Bronchial epithelial cell (primary cell): ENCODE measurements around the gene ACSL3. TPM values are rescaled to one million over a fixed set of nuclear protein-coding genes. Genes with fewer than 3 reads are reported as not detected.
A peak's percentile ranks its signal among the peaks of the same experiment; 100 is the strongest.

ENCODE experiments used
- DNase-seq: peaks from one replicate; pipeline ENCODE4 v3.0.0-alpha.2; 2010; ENCODE audit warnings: low read depth
- FAIRE-seq: peaks from 2 replicates; lab custom pipeline; 2011; peaks lifted over from hg19 to GRCh38; lab: Jason Lieb, UNC
- H3K27me3 ChIP-seq: 2 replicates; pipeline ENCODE4 v1.5.1; 2011; ENCODE audit warnings: low read length; ENCODE audit not compliant: control insufficient read depth, insufficient read depth
- H3K36me3 ChIP-seq: 2 replicates; pipeline ENCODE4 v1.5.1; 2011; ENCODE audit warnings: low read length; ENCODE audit not compliant: control insufficient read depth, insufficient read depth
- H3K4me3 ChIP-seq: 2 replicates; pipeline ENCODE4 v1.5.1; 2011; ENCODE audit warnings: mild to moderate bottlenecking, low read depth, low read length, control low read depth
- CTCF ChIP-seq: IDR thresholded peaks from 2 replicates; pipeline ENCODE4 v1.5.1; 2011; ENCODE audit warnings: mild to moderate bottlenecking, moderate library complexity, low read length, control low read depth, inconsistent platforms; ENCODE audit not compliant: insufficient read depth, severe bottlenecking
- total RNA-seq: library from RNA; depleted of rRNA; stranded (reverse); fragments of >200 nt; gene quantifications from 2 replicates; pipeline ENCODE4 v1.2.1, GENCODE V29; 2014

Gene ACSL3
- total RNA-seq, 1 donor from 2014 or later: 269 TPM

- Histone ChIP-seq H3K36me3 (no peaks in the 10 kb centered on the region), H3K27me3 (no peaks in the 10 kb centered on the region), H3K4me3 (no peak overlapping the region)
- FAIRE-seq (no peak), DNase-seq (no peak)
- no peak for TF ChIP-seq CTCF
Observed at GRCh38 chr2:222854773-222855700, 5.8 kb upstream of the ACSL3 start.

GRCh38 chr2:222859786-222860612 is 837 bp upstream of the ACSL3 start:
- DNase-seq (peak; percentile 99), FAIRE-seq (no peak)
- Histone ChIP-seq H3K27me3 (no peaks in the 10 kb centered on the region), H3K36me3 (no peaks in the 10 kb centered on the region), H3K4me3 (peak overlapping the region; percentile 86)
- no peak for TF ChIP-seq CTCF

GRCh38 chr2:222861411-222862105 is 722 bp downstream of the ACSL3 start:
- no peak for TF ChIP-seq CTCF
- DNase-seq (no peak), FAIRE-seq (no peak)
- peak overlapping the region; percentile 86 for H3K4me3 ChIP-seq
- no peaks in the 10 kb centered on the region for H3K36me3 ChIP-seq
- no peaks in the 10 kb centered on the region for H3K27me3 ChIP-seq

GRCh38 chr2:222862106-222862908 is 1.5 kb downstream of the ACSL3 start:
- FAIRE-seq: no peak
- Histone ChIP-seq H3K27me3 (no peaks in the 10 kb centered on the region), H3K36me3 (no peaks in the 10 kb centered on the region), H3K4me3 (peak overlapping the region; percentile 86)
- TF ChIP-seq CTCF: peak; percentile 32
- DNase-seq: peak; percentile 39

- no peak for TF ChIP-seq CTCF
- DNase-seq: peak; percentile 25
- no peaks in the 10 kb centered on the region for H3K27me3 ChIP-seq
- no peak for FAIRE-seq
- peak overlapping the region; percentile 86 for H3K4me3 ChIP-seq
- no peaks in the 10 kb centered on the region for H3K36me3 ChIP-seq
Observed at GRCh38 chr2:222862909-222863544, 2.2 kb downstream of the ACSL3 start.
